CD4-positive, alpha-beta T cell treated with Interleukin-21 for 1 hour (primary cell): ENCODE measurements around the gene STBD1.
"Not testable (repeated sequence)": the region's sequence is repeated elsewhere in the genome, so short reads cannot be mapped to it uniquely, and the experiment has no call there.

ENCODE experiments used
- DNase-seq: peaks from one replicate; pipeline ENCODE4 v3.0.0-alpha.2; 2020

Gene STBD1

DNA sequence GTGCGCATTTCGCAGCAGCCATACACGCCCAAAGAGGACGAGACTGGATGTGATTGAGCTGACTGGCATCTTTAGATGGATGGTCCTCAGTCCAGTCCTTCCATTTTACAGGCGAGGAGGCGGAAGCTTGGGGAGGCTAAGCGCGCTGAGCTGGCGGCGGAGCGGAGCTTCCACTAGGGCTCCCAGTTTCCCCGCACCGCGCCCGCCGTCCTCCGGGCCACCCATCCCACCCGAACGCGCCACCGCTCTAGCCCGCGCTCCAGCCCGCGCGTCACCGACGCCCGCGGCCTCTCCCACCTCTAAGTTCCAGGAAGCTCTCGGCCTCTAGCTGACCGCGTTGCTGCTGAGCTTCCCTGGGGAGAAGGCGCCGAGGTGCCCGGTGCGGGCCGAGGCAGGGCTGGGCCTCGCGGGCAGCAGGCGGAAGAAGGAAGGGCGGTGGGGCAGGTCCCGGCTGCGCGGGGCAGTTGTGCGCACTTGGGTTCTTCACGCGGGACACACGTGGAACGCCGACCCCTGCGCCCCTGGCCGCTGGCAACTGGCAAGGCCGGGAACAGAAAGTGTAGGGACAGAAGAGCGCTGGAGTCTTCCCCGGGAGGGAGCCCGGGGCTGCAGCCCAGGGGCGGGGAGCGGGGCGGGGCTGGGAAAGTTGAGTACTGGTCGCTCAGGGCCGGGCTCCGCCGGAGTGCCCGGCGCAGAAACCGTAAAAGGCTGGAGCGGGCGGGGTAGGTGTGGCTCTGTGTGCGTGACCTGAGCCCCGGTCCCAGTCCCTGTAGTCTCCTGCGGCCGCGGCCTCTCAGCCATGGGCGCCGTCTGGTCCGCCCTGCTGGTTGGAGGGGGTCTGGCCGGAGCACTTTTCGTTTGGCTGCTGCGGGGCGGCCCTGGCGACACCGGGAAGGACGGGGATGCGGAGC, at the start of gene STBD1:
TSS of gene STBD1 (plus strand) at position 763 of the 911 bp plus-strand sequence. CDS start at position 800, 37 bp downstream.
- peak; percentile 30 for DNase-seq

DNA sequence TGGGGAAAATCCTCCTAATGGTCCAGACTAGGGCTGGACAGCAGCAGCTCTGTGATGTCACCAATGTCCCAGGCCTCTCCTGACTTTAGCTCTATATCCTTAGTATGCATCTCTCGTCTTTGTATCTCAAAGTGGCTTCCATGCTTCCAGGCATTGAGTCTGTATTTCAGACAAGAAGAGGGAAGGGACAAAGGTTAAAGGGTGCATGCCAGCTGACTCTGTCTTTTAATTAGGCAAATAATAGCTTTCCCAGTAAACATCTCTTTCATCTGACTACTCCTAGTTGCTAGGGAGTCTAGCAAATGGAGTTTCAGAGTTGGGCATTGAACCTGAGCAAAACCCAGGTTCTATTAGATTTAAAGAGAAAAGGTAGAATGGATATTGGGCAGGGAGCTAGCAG, 49.6 kb upstream of the STBD1 start:
- no peak for DNase-seq

DNA sequence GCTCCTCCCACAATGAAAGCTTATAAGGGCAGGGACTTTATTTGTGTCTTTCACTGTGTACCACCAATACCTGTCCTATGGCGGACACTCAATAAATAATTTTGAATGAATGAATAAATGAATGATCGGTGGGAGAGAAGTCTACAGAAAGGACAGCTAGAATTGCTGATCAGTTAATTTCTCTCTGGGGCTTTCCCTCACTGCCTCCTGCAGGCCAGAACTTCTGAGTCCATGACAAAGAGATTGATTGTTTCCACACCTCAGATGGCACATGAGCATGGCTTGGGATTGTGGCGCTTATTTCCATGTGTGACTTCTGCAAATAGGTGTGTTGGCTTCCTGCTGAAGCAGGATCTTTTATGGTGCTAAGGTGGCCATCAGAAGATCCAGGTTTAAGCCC, 48.7 kb upstream of the STBD1 start:
- no peak for DNase-seq

DNA sequence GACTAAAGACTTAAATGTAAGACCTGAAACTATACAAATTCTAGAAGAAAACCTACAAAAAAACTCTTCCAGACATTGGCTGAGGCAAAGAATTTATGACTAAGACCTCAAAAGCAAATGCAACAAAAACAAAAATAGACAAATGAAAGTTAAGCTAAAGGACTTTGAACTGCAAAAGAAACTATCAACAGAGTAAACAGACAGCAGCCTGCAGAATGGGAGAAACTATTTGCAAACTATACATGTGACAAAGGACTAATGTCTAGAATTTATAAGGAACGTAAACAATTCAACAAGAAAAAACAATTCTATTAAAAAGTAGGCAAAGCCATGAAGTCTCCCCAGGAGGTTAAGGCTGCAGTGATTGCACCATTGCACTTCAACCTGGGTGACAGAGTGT, 46.0 kb upstream of the STBD1 start:
- DNase-seq, result no peak

DNA sequence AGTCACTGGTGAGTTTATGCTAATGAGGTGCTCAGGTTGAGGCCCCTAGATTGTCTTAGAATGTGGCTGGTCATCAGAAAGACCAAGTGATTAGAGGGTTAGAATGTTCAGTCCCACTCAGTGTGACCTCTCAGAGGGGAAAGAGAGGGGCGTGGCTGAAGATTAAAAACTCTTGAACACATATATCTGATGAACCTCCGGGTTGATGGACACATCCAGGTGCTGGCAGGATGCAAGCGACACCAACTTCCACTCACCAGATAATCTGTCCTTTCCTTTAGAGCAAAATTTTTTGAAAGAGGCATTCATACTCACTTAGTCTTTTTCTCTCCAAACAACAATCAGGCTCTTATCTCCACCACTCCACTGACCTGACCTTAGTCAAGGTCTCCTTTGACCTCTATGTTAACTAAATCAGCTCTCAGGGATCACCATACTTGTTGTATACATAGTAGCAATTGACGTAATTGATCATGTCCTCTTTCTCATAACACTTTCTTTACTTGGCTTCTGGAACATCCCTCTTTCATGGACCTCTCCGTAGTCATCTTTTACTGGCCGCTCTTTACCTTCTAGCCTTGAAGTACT, 40.8 kb upstream of the STBD1 start:
- DNase-seq, result no peak

DNA sequence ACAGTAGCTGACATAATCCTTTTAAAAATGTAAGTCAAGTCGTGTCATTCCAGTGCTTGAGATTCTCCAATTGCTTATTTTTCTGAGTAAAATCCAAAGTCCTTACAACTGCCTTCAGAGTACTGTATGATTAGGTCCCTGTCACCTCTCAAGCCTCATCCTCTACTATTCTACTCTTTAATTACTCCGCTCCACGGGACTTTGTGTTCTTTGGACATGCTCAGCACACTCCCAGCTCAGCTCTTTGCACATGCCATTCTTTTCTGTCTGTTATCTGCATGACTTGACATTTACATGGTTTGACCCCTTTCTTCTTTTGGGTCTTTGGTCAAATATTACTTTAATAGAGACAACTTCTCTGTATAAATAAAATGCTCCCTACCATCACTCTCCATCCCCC, 39.9 kb upstream of the STBD1 start:
- DNase-seq, result no peak

DNA sequence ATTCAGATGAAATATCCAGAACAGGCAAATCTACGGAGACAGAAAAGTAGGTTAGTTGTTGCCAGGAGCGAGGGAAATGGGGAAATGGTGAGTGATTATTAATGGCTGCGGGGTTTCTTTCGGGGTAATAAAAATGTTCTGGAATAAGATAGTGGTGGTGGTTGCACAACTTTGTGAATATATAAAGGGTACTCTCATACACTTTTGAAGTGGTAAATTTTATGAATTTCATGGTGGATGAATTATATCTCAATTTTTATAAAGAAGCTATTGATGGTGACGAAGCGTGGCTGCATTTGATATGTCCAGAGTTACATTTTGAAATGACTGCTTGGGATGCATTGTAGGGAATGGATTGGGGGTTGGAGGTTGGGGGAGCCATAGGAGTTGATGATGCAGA, 38.7 kb upstream of the STBD1 start:
- DNase-seq, result no peak

DNA sequence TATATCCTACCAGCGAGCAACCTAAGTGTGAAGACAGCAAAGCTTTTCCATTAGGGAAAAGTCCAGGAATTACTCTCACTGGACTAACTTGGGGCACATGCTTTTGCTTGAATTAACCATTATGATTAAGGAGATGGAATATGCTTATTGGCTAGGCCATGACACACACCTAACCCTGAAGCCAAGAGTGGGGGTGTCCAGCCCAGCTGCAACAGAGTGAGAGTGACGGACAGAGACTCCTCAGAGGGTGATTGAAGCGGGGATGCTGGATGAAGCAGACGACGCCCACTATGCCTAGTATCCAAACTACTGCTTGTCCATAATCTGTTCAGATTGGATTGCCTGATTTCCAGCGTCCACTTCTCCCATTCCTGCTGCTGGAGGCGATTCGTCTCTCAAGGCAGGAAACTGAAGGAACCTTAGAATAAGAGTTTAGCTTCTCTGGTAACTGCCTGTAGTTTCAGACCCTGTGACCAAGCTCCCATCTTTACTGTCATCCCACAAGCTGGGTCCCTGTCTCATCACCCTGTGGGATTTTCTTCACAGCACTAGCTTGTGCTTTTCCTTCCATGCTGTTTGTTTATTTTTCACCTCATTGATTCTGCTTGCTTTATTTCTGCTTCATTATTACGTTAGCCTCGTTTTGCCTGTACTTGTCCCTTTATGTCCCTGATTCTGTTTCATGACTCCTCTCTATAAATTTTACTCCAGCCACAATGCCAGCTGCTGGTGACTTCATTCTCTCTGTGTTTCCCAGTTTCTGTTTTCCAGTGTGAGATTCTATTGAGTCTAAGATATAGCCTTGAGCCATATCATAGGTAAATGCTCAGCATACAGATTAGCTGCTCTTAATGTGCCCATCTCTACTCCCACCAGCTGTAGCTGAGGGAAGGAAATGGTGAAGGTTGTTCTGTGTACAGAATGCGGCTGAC, 36.0 kb upstream of the STBD1 start:
- DNase-seq, result no peak

DNA sequence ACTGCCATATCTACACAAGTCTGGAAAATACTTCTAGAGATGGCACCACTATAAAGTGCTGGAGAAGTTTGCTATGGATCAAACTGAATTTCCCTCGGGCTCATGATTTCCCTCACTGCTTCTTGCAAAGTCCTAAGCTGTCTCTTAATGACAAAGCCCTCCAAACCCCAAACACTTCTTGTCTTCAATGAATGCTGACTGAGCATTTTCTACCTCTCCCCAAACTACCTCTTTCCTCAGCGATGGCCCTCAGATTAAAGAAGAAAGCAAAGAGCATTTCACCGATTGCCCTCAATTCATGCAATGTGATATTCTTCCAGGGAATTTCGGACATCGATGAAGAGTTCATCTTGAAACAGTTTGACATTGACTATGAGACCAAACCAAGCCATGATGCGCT, 35.3 kb upstream of the STBD1 start:
- DNase-seq, result no peak

DNA sequence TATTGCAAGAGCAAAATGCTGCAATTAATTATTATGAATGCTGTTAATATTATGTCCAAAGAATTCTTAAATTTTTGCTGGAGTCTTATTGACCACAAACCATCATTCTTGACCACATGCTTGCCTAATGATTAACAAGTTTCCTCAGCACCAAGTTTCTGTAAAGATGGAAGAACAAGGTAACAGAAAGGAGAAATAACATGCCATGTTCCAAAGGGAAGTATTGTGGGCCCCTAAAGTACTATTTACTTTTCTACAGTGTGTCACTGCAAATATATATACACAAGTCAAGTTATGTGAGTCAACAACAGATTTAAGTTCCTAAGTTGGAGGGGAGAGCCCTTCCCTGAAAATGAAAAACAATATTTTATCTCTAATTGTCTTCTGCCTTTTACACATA, 34.5 kb upstream of the STBD1 start:
- DNase-seq, result no peak

DNA sequence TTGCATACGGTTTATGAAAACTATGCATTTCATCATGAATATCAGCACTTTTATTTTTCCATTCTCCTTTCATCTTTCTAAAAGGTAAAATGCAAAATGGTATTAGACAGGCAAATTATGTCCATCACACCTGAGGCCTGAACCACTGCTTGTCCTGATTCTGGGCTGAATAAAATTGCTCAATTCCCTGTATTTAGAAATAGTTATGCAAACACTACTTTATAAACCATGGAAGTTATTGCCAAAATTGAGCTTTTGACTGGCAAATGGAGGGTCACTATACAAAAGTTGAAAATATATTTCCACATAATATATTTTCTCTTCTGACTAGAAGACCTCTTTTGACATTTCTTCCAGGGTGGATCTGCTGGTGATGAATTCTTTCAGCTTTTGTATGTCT, 34.0 kb upstream of the STBD1 start:
- no peak for DNase-seq

DNA sequence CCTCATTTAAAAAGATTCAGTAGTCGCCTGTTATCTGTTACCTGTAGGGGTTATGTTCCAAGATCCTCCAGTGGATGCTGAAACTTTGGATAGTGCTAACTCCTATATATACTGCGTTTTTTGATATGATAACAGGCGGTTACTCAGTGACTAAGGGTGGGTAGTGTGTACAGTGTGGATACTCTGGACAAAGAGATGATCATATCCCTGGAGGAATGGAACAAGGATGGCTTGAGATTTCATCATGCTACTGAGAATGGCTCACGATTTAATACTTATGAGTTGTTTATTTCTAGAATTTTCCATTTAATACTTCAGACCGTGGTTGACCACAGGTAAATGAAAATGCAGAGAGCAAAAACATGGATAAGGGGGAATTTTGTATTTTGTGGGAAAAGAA, 33.5 kb upstream of the STBD1 start:
- no peak for DNase-seq

DNA sequence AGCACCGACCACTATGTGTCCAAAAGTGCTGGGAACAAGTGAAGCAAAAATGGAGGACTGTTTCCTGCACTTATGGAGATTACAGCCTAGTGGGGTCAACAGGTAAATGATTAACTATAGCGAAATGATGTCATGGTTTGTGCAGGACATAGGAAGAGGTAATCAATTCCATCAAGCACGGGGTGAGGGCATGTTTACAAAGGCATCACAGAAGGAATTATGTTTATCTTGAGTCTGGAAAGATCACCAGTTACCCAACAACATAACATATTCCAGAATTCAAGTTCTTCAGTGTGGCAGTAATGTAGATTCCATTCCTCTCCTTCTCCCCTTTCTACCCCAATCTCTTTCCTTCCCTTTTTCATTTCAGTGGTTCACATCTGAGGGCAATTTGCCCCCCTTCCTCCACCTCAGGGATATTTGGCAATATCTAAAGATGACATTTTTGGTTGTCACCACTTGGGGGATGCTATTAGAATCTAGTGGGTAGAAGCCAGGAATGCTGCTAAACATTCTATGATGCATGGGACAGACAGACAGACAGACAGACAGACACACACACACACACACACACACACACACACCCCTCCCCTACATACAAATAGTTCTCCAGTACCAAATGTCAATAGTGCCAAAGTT, 30.9 kb upstream of the STBD1 start:
- no peak for DNase-seq

DNA sequence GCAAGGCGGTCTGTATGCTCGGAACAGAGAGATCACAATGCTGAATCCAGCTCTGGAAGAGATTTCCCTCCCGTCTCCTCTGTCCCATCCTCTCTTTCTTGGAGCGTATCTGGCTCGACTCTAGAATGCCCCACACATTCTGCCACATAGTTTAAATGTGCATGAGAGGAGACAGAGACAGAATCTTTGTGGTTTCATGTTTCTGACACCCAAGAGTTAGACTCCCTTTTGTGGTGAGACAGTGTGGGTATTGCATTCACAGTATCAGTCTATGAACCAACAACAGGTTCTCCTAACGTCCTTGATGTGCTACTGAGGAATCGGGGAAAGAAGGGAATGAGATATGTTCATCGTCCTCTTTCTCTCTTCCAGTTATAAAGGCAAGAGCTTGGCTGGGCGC, 29.7 kb upstream of the STBD1 start:
- no peak for DNase-seq

DNA sequence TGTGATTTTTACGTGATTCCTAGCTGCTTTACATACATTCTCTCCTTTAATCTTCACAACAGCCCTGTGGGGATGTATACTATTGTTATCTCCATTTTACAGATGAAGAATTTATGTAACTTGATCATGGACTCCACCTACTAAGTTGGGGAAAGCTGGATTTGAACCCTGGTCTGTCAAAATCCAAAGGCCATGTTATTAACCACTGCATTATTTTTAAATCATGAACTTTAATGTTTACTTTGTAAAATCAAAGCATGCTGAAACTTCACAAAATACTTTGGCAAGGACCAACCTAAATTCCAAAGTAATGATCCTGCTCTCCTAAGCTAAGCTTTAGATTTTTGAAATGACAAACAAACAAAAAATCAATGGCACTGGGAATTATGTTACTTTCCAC, 28.9 kb upstream of the STBD1 start:
- DNase-seq, result no peak

DNA sequence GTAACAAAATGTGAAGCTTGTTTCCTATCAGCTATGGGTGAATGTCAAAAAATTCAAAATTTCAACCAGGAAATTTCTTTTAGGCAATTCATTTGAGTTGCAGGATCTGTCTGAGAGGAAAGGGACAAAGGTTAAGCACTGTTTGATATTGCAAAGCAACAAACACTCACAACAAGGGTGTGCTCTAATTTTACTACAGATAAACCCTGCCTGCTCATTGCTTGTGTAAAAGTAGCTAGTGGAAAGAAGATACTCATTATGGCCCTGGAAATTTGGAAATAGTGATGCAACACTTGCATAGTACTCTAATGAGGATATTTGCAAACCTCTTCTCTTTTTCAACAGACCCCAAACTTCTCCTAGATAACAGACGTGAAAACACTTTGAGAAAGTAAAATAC, 27.9 kb upstream of the STBD1 start:
- DNase-seq, result no peak

DNA sequence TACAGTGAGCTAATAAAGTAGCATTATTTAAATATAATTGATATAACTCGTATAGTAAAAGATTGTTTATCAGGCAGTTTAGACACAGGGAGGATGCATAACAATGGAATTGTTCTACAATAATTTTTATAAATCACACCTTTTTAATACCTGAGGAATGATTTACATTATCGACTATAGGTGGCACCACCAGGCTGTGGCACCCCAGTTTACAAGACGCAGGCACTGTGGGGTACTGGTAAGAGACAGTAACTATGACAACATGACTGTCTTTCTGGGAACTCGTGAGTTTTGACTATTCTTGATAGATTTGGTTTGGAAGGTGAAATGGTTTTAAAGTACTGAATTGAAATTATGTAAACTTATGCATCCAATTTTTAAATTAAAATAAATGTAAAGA, 27.1 kb upstream of the STBD1 start:
- peak; percentile 57 for DNase-seq

DNA sequence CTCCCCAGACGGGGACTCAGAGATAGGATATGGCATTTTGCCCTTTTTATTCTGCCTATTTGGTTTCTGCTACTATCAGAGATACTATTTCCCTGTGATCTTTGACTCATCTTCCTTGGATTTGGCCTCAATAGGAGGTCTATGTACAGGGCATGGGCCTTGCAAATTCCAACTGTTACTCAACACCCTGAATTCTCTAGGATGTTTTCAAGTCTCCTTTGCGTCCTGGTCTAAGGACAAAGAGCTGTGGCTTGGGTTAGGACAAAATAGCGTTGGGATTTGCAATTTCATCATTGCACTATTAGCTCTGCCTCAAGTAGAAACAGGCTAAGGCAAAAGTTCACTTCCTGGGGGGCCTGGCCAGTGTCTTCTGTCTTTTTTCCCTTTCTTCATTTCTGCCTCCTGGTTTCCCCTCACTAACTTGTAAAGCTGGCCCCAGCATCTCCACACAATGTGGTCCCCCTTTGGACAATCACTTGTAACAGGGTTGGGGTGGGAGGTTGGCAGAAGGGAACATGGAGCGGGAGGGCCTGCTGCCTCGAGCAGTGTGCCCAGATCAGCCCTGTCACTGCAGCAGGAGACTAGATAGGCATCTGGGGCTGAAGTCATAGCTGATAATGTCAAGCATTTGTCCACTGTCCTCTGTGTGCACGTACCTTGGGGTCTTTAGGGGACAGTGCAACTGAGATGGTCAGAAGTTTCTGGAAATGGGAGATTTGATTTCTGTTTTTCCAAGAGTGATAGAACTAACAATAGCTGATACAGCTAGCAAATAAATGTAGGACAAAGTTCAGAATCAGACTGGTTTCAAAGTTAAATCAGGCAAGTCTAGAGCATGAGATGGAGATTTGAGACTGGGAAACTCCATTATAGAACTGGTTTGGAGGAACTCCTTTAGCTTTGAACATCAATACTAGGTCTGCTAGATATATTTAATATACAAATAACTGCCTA, 25.8 kb upstream of the STBD1 start:
- no peak for DNase-seq

DNA sequence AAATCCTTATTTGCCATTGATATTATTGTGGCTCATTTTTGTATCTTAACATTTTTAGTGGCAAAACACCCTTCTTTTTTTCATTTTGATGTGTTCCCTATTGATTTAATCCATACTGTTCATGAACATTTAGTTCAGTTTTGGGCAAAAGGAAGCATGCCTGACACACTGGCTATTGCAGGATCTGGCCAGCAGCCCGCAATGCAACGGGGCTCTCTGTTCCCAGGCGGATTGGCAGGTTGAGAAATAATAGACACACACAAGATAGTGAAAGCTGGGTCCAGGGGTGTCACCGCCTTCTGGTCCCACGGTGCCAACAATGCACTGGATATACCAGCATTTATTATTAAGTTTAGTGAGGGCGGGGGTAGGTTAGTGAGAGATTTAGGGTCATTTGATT, 24.9 kb upstream of the STBD1 start:
- DNase-seq, result not testable (repeated sequence)

DNA sequence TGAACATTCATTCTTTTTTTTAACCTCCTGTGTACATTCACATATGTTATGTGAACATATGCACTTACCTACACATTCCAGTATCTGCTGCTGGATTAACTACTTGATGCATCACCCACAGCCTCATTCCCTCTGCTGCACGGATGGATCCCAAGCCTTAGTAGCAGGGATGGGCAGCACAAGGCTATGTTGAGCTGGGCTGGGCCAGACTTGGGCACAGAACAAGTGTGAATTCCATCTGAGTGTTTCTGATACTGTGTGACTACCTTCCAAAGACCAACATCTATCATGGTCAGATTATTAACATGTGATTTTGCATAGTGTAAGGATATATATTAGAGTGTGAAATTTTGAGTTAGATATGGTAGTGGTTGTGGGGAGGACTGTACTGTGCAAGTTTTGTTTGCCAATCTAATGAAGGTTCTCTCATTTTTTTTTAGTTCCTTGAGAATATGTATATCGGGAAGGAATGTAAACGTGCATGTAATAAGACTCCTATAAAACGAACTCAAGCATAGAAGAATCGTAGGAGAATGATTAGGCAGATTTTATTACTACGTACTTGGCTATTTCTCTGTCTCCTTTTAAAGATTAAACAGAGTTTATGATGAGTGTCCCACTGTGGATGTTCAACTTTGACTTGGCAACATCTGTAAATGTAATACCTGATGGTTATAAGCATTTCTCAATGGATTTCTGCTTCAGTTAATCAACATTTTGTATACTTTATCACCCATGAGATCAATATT, 23.4 kb upstream of the STBD1 start:
- no peak for DNase-seq

DNA sequence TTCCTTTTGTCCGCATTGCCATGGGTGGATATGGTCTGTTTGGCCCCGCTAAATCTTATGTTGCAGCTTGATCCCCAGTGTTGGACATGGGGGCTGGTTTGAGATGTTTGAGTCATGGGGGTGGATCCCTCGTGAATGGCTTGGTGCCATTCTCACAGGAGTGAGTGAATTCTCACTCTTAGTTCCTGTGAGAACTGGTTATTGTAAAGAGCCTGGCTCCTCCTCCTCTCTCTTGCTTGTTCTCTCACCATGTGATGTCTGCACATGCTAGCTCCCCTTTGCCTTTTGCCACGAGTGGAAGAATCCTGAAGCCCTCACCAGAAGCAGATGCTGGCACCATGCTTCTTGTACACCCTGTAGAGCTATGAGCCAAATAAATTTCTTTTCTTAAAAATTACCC, 22.6 kb upstream of the STBD1 start:
- no peak for DNase-seq
